T-helper 17 cell (primary cell): ENCODE data around the gene VDR. TPM values are rescaled to one million over a fixed set of nuclear protein-coding genes. Genes with fewer than 3 reads are reported as not detected.
"Not testable (repeated sequence)": the region's sequence is repeated elsewhere in the genome, so short reads cannot be mapped to it uniquely, and the experiment has no call there.

Source experiments
- ATAC-seq: fragments of 150-1000 bp; cut with Tn5 transposase; 2 replicates; pipeline ENCODE4 v1.10.0; 2021; ENCODE audit warnings: mild to moderate bottlenecking, moderate library complexity
- DNase-seq, 3 donors: peaks; one replicate each; pipeline versions ENCODE4 v3.0.0 to v3.0.0-alpha.2; 2020 to 2021
- H3K9me3 ChIP-seq: one replicate; pipeline ENCODE4 v1.7.0; 2013; ENCODE audit warnings: low read length, mild to moderate bottlenecking; ENCODE audit not compliant: control insufficient read depth, poor library complexity, severe bottlenecking
- H3K27ac Mint-ChIP-seq: one replicate; pipeline ENCODE4 v1.8.0; 2022; ENCODE audit warnings: mild to moderate bottlenecking, moderate library complexity, mixed read lengths
- H3K27me3 Mint-ChIP-seq: one replicate; pipeline ENCODE4 v1.8.0; 2022; ENCODE audit warnings: mixed read lengths
- H3K36me3 Mint-ChIP-seq: one replicate; pipeline ENCODE4 v1.8.0; 2022; ENCODE audit warnings: low read depth, mixed read lengths
- H3K4me1 Mint-ChIP-seq: one replicate; pipeline ENCODE4 v1.8.0; 2022; ENCODE audit warnings: mild to moderate bottlenecking, mixed read lengths
- H3K4me3 Mint-ChIP-seq: one replicate; pipeline ENCODE4 v1.8.0; 2022; ENCODE audit warnings: mild to moderate bottlenecking, moderate library complexity, mixed read lengths
- total RNA-seq, 4 donors: library from RNA in 2 of 4; stranded (reverse) in 2 of 4; gene quantifications; one replicate each; pipeline ENCODE4 v1.2.3 and lab custom pipeline; 2022 to 2026

VDR gene
- total RNA-seq, 2 donors from 2014 or later = 1.8 to 4.5 TPM

DNA sequence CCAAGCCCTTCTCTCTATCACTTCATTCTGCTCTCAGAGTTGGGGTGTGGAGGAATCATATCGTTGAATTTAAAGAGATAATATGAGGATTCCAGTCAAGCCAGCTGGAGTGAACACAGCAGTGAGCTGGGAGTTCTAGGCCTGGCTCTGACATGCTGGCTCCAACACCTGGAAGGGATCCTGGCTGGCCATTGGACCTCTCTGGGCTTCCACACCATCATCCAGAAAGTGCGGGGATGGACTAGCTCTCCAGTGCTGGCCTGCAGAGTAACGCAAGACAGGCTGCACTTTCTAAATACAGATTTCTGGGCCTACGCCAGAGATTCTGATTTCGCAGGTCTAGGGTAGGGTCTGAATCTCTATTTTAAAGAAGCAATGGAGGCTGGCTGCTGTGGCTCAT is 50.3 kb downstream of the VDR start:
- H3K4me3 Mint-ChIP-seq = no peak overlapping the region
- no peaks in the 10 kb centered on the region for H3K36me3 Mint-ChIP-seq
- H3K9me3 ChIP-seq = no peaks in the 10 kb centered on the region
- no peak overlapping the region for H3K27ac Mint-ChIP-seq
- no peak for ATAC-seq
- H3K27me3 Mint-ChIP-seq = no peaks in the 10 kb centered on the region
- DNase-seq = no peak
- H3K4me1 Mint-ChIP-seq = peaks cover 5% of the 10 kb centered on the region

- no peaks in the 10 kb centered on the region for H3K27me3 Mint-ChIP-seq
- DNase-seq (no peak), ATAC-seq (no peak)
- peaks cover 3% of the 10 kb centered on the region for H3K4me1 Mint-ChIP-seq
- H3K9me3 ChIP-seq = no peaks in the 10 kb centered on the region
- H3K36me3 Mint-ChIP-seq = no peaks in the 10 kb centered on the region
- H3K4me3 Mint-ChIP-seq = no peak overlapping the region
- no peak overlapping the region for H3K27ac Mint-ChIP-seq
Observed at GRCh38 chr12:47852096-47852571, 52.7 kb downstream of the VDR start.

- Mint-ChIP-seq H3K4me3 (no peak overlapping the region), H3K27ac (peak overlapping the region; percentile 24), H3K4me1 (peaks cover 4% of the 10 kb centered on the region), H3K27me3 (no peaks in the 10 kb centered on the region), H3K36me3 (no peaks in the 10 kb centered on the region)
- DNase-seq (no peak), ATAC-seq (no peak)
- H3K9me3 ChIP-seq = no peaks in the 10 kb centered on the region
Observed at GRCh38 chr12:47851303-47851952, 53.4 kb downstream of the VDR start.

GRCh38 chr12:47850153-47851084 is 54.4 kb downstream of the VDR start:
- no peak overlapping the region for H3K27ac Mint-ChIP-seq
- H3K4me1 Mint-ChIP-seq = peaks cover 4% of the 10 kb centered on the region
- ATAC-seq (no peak), DNase-seq (no peak)
- no peaks in the 10 kb centered on the region for H3K9me3 ChIP-seq
- no peaks in the 10 kb centered on the region for H3K36me3 Mint-ChIP-seq
- no peak overlapping the region for H3K4me3 Mint-ChIP-seq
- H3K27me3 Mint-ChIP-seq = no peaks in the 10 kb centered on the region

DNA sequence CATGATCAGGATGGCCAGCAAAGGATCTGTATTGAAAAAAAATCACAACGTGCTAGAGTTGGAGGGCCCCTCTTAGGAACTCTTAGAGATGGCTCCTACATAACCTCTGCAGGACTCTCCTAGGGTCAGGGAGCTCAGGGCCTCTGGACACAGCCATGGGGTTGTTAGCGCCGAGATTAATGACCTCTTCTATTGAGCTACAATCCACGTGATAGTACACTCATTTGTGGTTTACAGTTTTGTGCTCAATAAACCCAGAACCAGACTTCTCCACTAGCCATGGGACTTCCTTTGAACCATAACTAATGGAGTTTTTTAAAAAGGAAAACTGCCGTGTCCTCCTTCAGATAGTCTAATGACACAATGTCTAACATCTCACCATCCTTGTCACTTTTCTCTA is 55.5 kb downstream of the VDR start:
- no peak overlapping the region for H3K4me3 Mint-ChIP-seq
- no peaks in the 10 kb centered on the region for H3K9me3 ChIP-seq
- no peak for ATAC-seq
- peaks cover 2% of the 10 kb centered on the region for H3K36me3 Mint-ChIP-seq
- H3K4me1 Mint-ChIP-seq = peaks cover 4% of the 10 kb centered on the region
- H3K27me3 Mint-ChIP-seq = no peaks in the 10 kb centered on the region
- H3K27ac Mint-ChIP-seq = no peak overlapping the region
- DNase-seq = no peak

DNA sequence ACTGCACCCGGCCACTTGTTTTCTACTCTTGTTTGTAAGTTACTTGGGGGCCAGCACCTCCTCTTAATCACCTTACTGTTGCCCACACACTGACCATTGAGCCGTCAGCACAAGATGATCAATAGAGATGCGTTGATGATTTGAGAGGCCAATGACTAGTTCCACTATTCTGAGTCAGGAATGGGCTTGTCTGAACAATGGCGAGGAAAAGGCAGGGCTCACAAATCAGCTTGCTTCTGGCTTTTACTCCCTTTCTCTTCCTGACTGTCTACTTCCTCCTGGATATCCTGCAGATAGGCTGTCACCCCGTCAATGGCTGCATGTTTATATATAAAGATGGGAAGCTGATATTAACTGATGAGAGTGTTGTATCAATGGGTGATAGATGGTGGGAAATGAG is 55.9 kb downstream of the VDR start:
- Mint-ChIP-seq H3K36me3 (peaks cover 2% of the 10 kb centered on the region), H3K4me3 (no peak overlapping the region), H3K4me1 (peaks cover 4% of the 10 kb centered on the region), H3K27me3 (no peaks in the 10 kb centered on the region), H3K27ac (no peak overlapping the region)
- DNase-seq (no peak), ATAC-seq (no peak)
- H3K9me3 ChIP-seq = no peaks in the 10 kb centered on the region

DNA sequence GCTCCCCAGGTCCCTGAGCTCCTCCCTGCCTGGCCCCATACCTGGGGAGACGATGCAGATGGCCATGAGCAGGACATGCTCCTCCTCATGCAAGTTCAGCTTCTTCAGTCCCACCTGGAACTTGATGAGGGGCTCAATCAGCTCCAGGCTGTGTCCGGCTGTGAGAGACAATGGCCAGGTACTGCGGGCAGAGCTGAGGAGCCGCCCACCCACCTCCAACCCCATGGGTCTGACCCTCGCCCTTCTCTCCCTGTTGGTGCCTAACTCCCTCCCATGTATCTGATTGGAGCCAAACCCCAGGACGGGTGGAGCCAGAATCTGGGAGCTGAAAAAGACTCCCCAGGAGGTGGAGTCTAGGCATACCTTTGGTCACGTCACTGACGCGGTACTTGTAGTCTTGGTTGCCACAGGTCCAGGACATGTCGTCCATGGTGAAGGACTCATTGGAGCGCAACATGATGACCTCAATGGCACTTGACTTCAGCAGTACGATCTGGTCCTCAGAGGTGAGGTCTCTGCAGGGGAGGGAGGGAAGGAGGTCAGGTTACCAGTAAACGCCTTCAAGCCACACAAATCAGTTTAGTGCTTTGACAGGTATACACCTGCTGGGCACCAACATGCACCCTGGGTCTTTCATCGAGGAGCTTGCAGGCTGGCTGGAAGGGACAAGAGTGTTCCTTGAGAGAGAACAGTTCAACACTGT is 58.3 kb downstream of the VDR start:
- peak overlapping the region; percentile 53 for H3K27ac Mint-ChIP-seq
- H3K36me3 Mint-ChIP-seq = peaks cover 2% of the 10 kb centered on the region
- no peaks in the 10 kb centered on the region for H3K9me3 ChIP-seq
- no peak for ATAC-seq
- H3K4me3 Mint-ChIP-seq = no peak overlapping the region
- DNase-seq = no peak
- H3K4me1 Mint-ChIP-seq = peaks cover 4% of the 10 kb centered on the region
- H3K27me3 Mint-ChIP-seq = no peaks in the 10 kb centered on the region

DNA sequence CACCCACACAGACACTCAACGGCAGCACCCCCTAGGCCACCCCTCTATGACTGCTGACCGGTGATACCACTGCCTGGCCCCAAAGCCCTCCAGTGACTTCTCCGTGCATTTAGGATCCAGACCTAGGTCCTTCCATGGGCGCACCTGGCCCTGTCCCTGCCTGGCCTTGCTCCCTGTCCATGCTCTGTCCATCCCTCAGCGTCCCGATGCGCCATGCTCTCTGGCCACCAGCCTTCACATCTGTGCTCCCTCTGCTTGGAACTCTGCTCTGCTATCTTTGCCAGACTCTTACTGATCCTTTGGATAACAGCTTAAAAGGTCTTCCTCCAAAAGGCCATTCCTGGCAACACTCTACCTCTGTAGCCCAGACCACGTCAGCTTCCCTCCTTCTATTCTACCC is 59.7 kb downstream of the VDR start:
- H3K36me3 Mint-ChIP-seq = peaks cover 2% of the 10 kb centered on the region
- ATAC-seq (no peak), DNase-seq (no peak)
- H3K4me3 Mint-ChIP-seq = no peak overlapping the region
- H3K9me3 ChIP-seq = no peaks in the 10 kb centered on the region
- H3K4me1 Mint-ChIP-seq = peaks cover 4% of the 10 kb centered on the region
- no peak overlapping the region for H3K27ac Mint-ChIP-seq
- H3K27me3 Mint-ChIP-seq = no peaks in the 10 kb centered on the region

GRCh38 chr12:47844264-47845019 is 60.4 kb downstream of the VDR start:
- ATAC-seq (no peak), DNase-seq (no peak)
- no peaks in the 10 kb centered on the region for H3K27me3 Mint-ChIP-seq
- H3K36me3 Mint-ChIP-seq = peaks cover 2% of the 10 kb centered on the region
- H3K4me1 Mint-ChIP-seq = peaks cover 4% of the 10 kb centered on the region
- no peak overlapping the region for H3K4me3 Mint-ChIP-seq
- no peaks in the 10 kb centered on the region for H3K9me3 ChIP-seq
- H3K27ac Mint-ChIP-seq = no peak overlapping the region

DNA sequence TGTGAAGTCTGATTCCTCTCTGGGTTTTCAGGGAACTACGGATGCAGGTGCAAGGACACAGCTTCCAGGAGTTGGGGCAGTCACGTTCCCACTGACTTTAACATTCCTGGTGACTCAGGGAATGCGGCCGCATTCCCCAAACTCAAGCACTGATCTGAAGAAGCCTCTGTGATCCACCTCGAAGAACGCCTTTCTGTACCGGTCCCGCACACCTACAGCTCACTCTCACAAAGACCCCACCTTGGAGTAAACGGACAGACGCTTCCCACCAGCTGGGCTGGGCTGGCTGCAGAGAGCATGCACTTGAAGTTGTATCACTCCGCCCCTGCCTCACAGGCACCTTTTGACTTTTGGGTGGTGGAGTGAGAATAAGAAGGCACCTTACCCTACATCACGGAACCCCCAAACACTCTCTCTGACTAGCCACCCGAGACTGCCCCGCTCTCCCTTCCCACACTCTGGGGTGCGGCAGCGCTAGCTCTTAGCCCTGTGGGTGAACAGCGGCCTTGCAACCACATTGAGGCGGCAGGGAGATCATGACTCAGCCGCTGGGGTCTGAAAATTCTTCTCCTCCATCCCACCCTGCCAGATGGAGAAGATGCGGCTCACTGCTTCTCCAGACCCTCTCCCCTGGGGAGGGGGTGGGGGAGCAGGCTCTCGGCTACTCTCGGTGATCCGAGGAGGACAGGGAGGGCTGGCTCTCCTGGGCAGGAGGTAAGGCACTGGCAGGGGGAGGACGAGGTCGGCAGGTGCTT is 61.4 kb downstream of the VDR start:
- Mint-ChIP-seq H3K36me3 (peaks cover 2% of the 10 kb centered on the region), H3K27ac (no peak overlapping the region), H3K4me3 (no peak overlapping the region), H3K4me1 (peaks cover 7% of the 10 kb centered on the region), H3K27me3 (no peaks in the 10 kb centered on the region)
- no peak for DNase-seq
- H3K9me3 ChIP-seq = no peaks in the 10 kb centered on the region
- ATAC-seq = no peak

DNA sequence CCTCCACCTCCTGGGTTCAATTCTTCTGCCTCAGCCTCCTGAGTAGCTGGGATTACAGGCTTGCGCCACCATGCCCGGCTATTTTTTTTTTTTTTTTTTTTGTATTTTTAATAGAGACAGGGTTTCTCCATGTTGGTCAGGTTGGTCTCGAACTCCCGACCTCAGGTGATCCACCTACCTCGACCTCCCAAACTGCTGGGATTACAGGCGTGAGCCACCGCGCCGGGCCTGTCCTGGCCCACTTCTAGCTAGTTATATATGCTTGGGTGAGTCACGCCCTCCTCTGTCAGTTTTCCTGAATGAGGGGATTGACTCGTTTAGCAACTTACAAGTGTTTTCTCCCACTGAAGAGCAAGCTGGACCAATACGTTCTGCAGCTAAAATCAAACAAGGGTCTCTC is 62.3 kb downstream of the VDR start:
- H3K27me3 Mint-ChIP-seq, H3K9me3 ChIP-seq, H3K4me1 Mint-ChIP-seq, H3K4me3 Mint-ChIP-seq, H3K36me3 Mint-ChIP-seq, DNase-seq, H3K27ac Mint-ChIP-seq, ATAC-seq: not testable (repeated sequence)

DNA sequence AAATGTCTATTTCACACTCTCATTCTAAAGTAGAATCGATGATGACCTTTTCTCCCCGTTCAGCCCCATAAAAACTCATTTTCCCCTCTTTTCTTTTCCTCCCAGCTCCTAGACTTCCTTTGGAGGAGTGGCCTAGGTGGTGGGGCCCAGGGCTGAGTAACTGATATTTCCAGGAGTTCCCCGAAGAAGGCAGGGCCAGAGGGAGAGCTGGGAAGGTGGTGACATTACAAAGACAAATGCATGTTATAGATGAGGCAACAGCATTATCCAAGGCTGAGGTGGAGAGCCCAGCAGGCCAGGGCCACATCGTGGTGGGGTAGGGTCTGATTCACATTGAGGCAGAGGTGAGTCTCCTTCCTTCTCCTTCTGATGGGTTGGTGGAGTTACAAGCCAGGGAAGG is 62.9 kb downstream of the VDR start:
- no peak for DNase-seq
- no peaks in the 10 kb centered on the region for H3K27me3 Mint-ChIP-seq
- no peak for ATAC-seq
- peaks cover 2% of the 10 kb centered on the region for H3K36me3 Mint-ChIP-seq
- H3K27ac Mint-ChIP-seq = no peak overlapping the region
- no peaks in the 10 kb centered on the region for H3K9me3 ChIP-seq
- peaks cover 6% of the 10 kb centered on the region for H3K4me1 Mint-ChIP-seq
- no peak overlapping the region for H3K4me3 Mint-ChIP-seq
